Stimulated activated CD4-positive, alpha-beta T cell treated with anti-CD3 and anti-CD28 coated beads, TNF-alpha, amount 100 ng/mL, for 48 hours (primary cell): Measurements from ENCODE around the gene MAP1LC3B2.
"Not testable (repeated sequence)": the region's sequence is repeated elsewhere in the genome, so short reads cannot be mapped to it uniquely, and the experiment has no call there.

Source experiments
- DNase-seq, 3 donors: peaks; one replicate each; pipeline ENCODE4 v3.0.0-alpha.2; 2020; ENCODE audit warnings: low read depth in 3 of 3

Gene MAP1LC3B2

GRCh38 chr12:116561181-116561821, 2.1 kb downstream of the MAP1LC3B2 start:
- DNase-seq, result no peak

- DNase-seq, result no peak
These were observed 2.9 kb downstream of the MAP1LC3B2 start for GRCh38 chr12:116562090-116562489.

GRCh38 chr12:116563262-116563661, 4.1 kb downstream of the MAP1LC3B2 start:
- no peak for DNase-seq

GRCh38 chr12:116564080-116564479, 4.9 kb downstream of the MAP1LC3B2 start:
- no peak for DNase-seq

GRCh38 chr12:116565221-116565620, 6.0 kb downstream of the MAP1LC3B2 start:
- not testable (repeated sequence) for DNase-seq

GRCh38 chr12:116565963-116566362, 6.8 kb downstream of the MAP1LC3B2 start:
- DNase-seq, result no peak

GRCh38 chr12:116568203-116568602, 9.0 kb downstream of the MAP1LC3B2 start:
- DNase-seq, result no peak

GRCh38 chr12:116571089-116571488, 11.9 kb downstream of the MAP1LC3B2 start:
- no peak for DNase-seq

- no peak for DNase-seq
These were observed 14.6 kb downstream of the MAP1LC3B2 start for GRCh38 chr12:116573776-116574175.

GRCh38 chr12:116575754-116576153, 16.6 kb downstream of the MAP1LC3B2 start:
- not testable (repeated sequence) for DNase-seq

- DNase-seq, result no peak
These were observed 18.0 kb downstream of the MAP1LC3B2 start for GRCh38 chr12:116577154-116577561.

GRCh38 chr12:116578051-116578450, 18.9 kb downstream of the MAP1LC3B2 start:
- DNase-seq, result no peak

GRCh38 chr12:116582610-116583009, 23.4 kb downstream of the MAP1LC3B2 start:
- DNase-seq, result no peak

- DNase-seq, result no peak
These were observed 24.0 kb downstream of the MAP1LC3B2 start for GRCh38 chr12:116583129-116583694.

GRCh38 chr12:116587270-116587669, 28.1 kb downstream of the MAP1LC3B2 start:
- no peak for DNase-seq

GRCh38 chr12:116588390-116589028, 29.3 kb downstream of the MAP1LC3B2 start:
- DNase-seq, result no peak

- DNase-seq, result no peak
These were observed 30.4 kb downstream of the MAP1LC3B2 start for GRCh38 chr12:116589581-116589980.

GRCh38 chr12:116590561-116590960, 31.4 kb downstream of the MAP1LC3B2 start:
- DNase-seq, result no peak

- no peak for DNase-seq
These were observed 32.9 kb downstream of the MAP1LC3B2 start for GRCh38 chr12:116591855-116592637.

GRCh38 chr12:116592731-116593130, 33.5 kb downstream of the MAP1LC3B2 start:
- DNase-seq, result no peak

- DNase-seq, result peak in 2 of 3 donors; percentile 14 to 15
These were observed 35.3 kb downstream of the MAP1LC3B2 start for GRCh38 chr12:116594325-116595038.

GRCh38 chr12:116595186-116595585, 36.0 kb downstream of the MAP1LC3B2 start:
- DNase-seq, result no peak
